HEK293T (cell line): ENCODE data around the gene CAMK2G.

Experiments used
- CTCF ChIA-PET: fragments of 350-600 bp; formaldehyde crosslinking; extraction: SDS; loops from one replicate; lab custom pipeline; 2021; ENCODE audit warnings: antibody characterized with exemption, inconsistent platforms; lab: Yijun Ruan, JAX
- POLR2A ChIA-PET: fragments of 350-600 bp; formaldehyde crosslinking; extraction: SDS; loops from one replicate; lab custom pipeline; 2020; ENCODE audit warnings: antibody characterized with exemption, inconsistent platforms; lab: Yijun Ruan, JAX
- DNase-seq: peaks from one replicate; pipeline ENCODE4 v3.0.0; 2012; ENCODE audit warnings: mixed read lengths; ENCODE audit errors: extremely low spot score
- ARNT ChIP-seq: fragments of 450-650 bp; IDR thresholded peaks from 2 replicates; pipeline ENCODE4 v1.6.1; 2017; ENCODE audit warnings: mild to moderate bottlenecking
- BHLHE40 ChIP-seq: fragments of 450-650 bp; IDR thresholded peaks from 2 replicates; pipeline ENCODE4 v1.6.1; 2016; ENCODE audit warnings: mild to moderate bottlenecking, moderate library complexity, borderline replicate concordance
- CTBP1 ChIP-seq: fragments of 450-650 bp; IDR thresholded peaks from 2 replicates; pipeline ENCODE4 v1.6.1; 2016; ENCODE audit warnings: borderline replicate concordance
- ELF4 ChIP-seq: fragments of 450-650 bp; IDR thresholded peaks from 2 replicates; pipeline ENCODE4 v1.6.1; 2017; ENCODE audit warnings: antibody characterized with exemption
- FOXA1 ChIP-seq: fragments of 450-650 bp; IDR thresholded peaks from 2 replicates; pipeline ENCODE4 v1.6.1; 2016; ENCODE audit warnings: mild to moderate bottlenecking
- FOXK2 ChIP-seq: fragments of 450-650 bp; IDR thresholded peaks from 2 replicates; pipeline ENCODE4 v1.6.1; 2016; ENCODE audit warnings: mild to moderate bottlenecking
- FOXM1 ChIP-seq: fragments of 450-650 bp; IDR thresholded peaks from 2 replicates; pipeline ENCODE4 v1.6.1; 2017; ENCODE audit warnings: mild to moderate bottlenecking, borderline replicate concordance
- HDGF ChIP-seq: fragments of 450-650 bp; IDR thresholded peaks from 2 replicates; pipeline ENCODE4 v1.6.1; 2017; ENCODE audit warnings: antibody characterized with exemption, borderline replicate concordance
- L3MBTL2 ChIP-seq: fragments of 450-650 bp; conservative IDR thresholded peaks from 2 replicates; pipeline ENCODE4 v1.6.1; 2016; ENCODE audit warnings: mild to moderate bottlenecking
- LEF1 ChIP-seq: fragments of 450-650 bp; IDR thresholded peaks from 2 replicates; pipeline ENCODE4 v1.6.1; 2017; ENCODE audit warnings: mild to moderate bottlenecking, borderline replicate concordance
- NFRKB ChIP-seq: fragments of 450-650 bp; IDR thresholded peaks from 2 replicates; pipeline ENCODE4 v1.6.1; 2016; ENCODE audit warnings: mild to moderate bottlenecking, moderate library complexity
- SP1 ChIP-seq: fragments of 450-650 bp; IDR thresholded peaks from 2 replicates; pipeline ENCODE4 v1.6.1; 2017
- SUZ12 ChIP-seq: fragments of 450-650 bp; IDR thresholded peaks from 2 replicates; pipeline ENCODE4 v1.6.1; 2016; ENCODE audit warnings: mild to moderate bottlenecking
- TARDBP ChIP-seq: fragments of 450-650 bp; IDR thresholded peaks from 2 replicates; pipeline ENCODE4 v1.6.1; 2016
- ZNF384 ChIP-seq: fragments of 450-650 bp; IDR thresholded peaks from 2 replicates; pipeline ENCODE4 v1.6.1; 2016
- TF ChIP-seq, protein P1 (sequence below): fragments of 450-650 bp; IDR thresholded peaks from 2 replicates; pipeline ENCODE4 v1.6.1; 2016

The CAMK2G gene

GRCh38 chr10:73780301-73780700, 94.1 kb downstream of the CAMK2G start:
- no peak for TF ChIP-seq SUZ12
- DNase-seq = no peak
- ChIA-PET POLR2A (interaction anchor here (0.9 to 5.3 kb wide), 2 partner anchors 9 to 17 kb away, joined by 3 to 68 read pairs; a partner anchor contains a TSS), CTCF (no interaction called here)

DNA sequence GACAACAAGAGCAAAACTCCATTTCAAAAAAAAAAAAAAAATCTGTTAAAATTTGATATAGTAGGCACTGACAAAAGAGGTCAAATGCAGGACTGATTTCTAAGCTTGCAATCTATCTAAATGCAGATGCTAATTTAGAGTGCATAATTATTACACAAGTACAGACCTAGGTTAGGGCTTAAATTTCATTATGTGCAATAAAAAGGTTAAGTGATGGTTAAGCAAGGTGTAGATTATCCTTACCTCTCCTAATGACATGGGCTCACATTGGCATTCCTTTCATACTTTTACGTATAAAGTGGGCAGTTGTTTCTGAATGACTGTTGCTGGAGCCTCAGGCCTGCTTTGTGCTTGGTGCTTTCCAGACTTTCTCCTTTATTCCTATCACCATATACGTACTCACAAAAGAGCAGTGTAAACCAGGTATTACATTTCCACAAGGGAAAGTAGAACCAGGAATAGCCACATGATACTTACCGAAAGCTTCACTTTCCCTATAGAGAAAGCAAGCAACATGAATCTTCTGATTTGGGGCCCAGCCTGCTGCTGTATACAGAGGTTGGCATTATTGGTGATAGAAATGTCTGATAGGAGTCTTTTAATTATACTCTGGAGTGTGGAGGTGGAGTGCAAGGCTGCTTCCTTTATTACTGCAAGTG, 94.7 kb downstream of the CAMK2G start:
- TF ChIP-seq SUZ12 (no peak), FOXM1 (no peak), ZNF384 (no peak), SP1 (no peak), TARDBP (no peak), CTBP1 (no peak), LEF1 (no peak), ARNT (no peak), FOXK2 (no peak), NFRKB (no peak), HDGF (no peak), ELF4 (no peak), FOXA1 (no peak), BHLHE40 (no peak), L3MBTL2 (no peak)
- TF ChIP-seq, protein P1, sequence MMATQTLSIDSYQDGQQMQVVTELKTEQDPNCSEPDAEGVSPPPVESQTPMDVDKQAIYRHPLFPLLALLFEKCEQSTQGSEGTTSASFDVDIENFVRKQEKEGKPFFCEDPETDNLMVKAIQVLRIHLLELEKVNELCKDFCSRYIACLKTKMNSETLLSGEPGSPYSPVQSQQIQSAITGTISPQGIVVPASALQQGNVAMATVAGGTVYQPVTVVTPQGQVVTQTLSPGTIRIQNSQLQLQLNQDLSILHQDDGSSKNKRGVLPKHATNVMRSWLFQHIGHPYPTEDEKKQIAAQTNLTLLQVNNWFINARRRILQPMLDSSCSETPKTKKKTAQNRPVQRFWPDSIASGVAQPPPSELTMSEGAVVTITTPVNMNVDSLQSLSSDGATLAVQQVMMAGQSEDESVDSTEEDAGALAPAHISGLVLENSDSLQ = no peak
- DNase-seq = no peak
- POLR2A ChIA-PET = interaction anchor here (1.3 to 5.3 kb wide), 2 partner anchors 8 to 49 kb away, joined by 5 to 68 read pairs; a partner anchor contains a TSS
- CTCF ChIA-PET = interaction anchor here (0.6 kb wide), 1 partner anchor 188 kb away, joined by 4 read pairs; no protein-coding TSS in a partner anchor

GRCh38 chr10:73779018-73779417, 95.3 kb downstream of the CAMK2G start:
- POLR2A ChIA-PET = interaction anchor here (1.3 kb wide), 1 partner anchor 49 kb away, joined by 5 read pairs; no protein-coding TSS in a partner anchor
- CTCF ChIA-PET = interaction anchor here (0.6 kb wide), 1 partner anchor 187 kb away, joined by 4 read pairs; no protein-coding TSS in a partner anchor
- no peak for DNase-seq
- no peak for TF ChIP-seq BHLHE40
- no peak for TF ChIP-seq LEF1
- no peak for TF ChIP-seq ELF4
- no peak for TF ChIP-seq NFRKB
- no peak for TF ChIP-seq CTBP1
- TF ChIP-seq FOXM1 = no peak
- no peak for TF ChIP-seq TARDBP
- TF ChIP-seq FOXK2 = no peak
- no peak for TF ChIP-seq ARNT
- TF ChIP-seq FOXA1 = no peak
- no peak for TF ChIP-seq HDGF
- no peak for TF ChIP-seq ZNF384
- no peak for TF ChIP-seq SUZ12
- TF ChIP-seq SP1 = no peak
- no peak for TF ChIP-seq L3MBTL2
- TF ChIP-seq, protein P1 = no peak

- CTCF ChIA-PET = interaction anchor here (0.8 to 1.7 kb wide), 2 partner anchors 34 to 105 kb away, joined by 6 to 8 read pairs; no protein-coding TSS in a partner anchor
- TF ChIP-seq, protein P1 = no peak
- TF ChIP-seq FOXK2 (no peak), CTBP1 (no peak), HDGF (no peak), NFRKB (no peak), ARNT (no peak), BHLHE40 (no peak)
- no peak for DNase-seq
- POLR2A ChIA-PET = interaction anchor here (4.5 kb wide), 1 partner anchor 44 kb away, joined by 22 read pairs; no protein-coding TSS in a partner anchor
Observed at GRCh38 chr10:73774637-73775036, 99.7 kb downstream of the CAMK2G start.

- CTCF ChIA-PET = interaction anchor here (0.8 to 1.0 kb wide), 4 partner anchors 36 to 106 kb away, joined by 3 to 8 read pairs (median 3); no protein-coding TSS in a partner anchor
- TF ChIP-seq TARDBP (no peak), ELF4 (no peak), FOXA1 (no peak), NFRKB (no peak), ZNF384 (no peak), SUZ12 (no peak), FOXM1 (no peak), LEF1 (no peak), CTBP1 (no peak), BHLHE40 (no peak), L3MBTL2 (no peak), SP1 (no peak), FOXK2 (no peak), HDGF (no peak), ARNT (no peak)
- TF ChIP-seq, protein P1 = no peak
- POLR2A ChIA-PET = interaction anchor here (0.7 to 4.5 kb wide), 12 partner anchors 9 to 521 kb away, joined by 3 to 68 read pairs (median 6); partner anchors contain the start of genes CHCHD1, MRPS16, SEC24C and ZSWIM8
Observed at GRCh38 chr10:73773152-73773879, 101.0 kb downstream of the CAMK2G start.

More at GRCh38 chr10:73773152-73773879, 101.0 kb downstream of the CAMK2G start:
- DNase-seq = no peak
